KBM-7 (cell line): ENCODE results near the gene ZNF839.
A peak's percentile ranks its signal among the peaks of the same experiment; 100 is the strongest.
"Not testable (repeated sequence)": the region's sequence is repeated elsewhere in the genome, so short reads cannot be mapped to it uniquely, and the experiment has no call there.

Source experiments
- DNase-seq: peaks from one replicate; pipeline ENCODE4 v3.0.0-alpha.2; 2015
- in situ Hi-C: fragments of 300-500 bp; cut with MboI; formaldehyde crosslinking; loops from 2 replicates; pipeline ENCODE4 v1.14.3; 2020; ENCODE audit warnings: low sequenced_read_pairs, low pct_unique_long_range_greater_than_20kb, mixed read lengths

ZNF839 gene

DNA sequence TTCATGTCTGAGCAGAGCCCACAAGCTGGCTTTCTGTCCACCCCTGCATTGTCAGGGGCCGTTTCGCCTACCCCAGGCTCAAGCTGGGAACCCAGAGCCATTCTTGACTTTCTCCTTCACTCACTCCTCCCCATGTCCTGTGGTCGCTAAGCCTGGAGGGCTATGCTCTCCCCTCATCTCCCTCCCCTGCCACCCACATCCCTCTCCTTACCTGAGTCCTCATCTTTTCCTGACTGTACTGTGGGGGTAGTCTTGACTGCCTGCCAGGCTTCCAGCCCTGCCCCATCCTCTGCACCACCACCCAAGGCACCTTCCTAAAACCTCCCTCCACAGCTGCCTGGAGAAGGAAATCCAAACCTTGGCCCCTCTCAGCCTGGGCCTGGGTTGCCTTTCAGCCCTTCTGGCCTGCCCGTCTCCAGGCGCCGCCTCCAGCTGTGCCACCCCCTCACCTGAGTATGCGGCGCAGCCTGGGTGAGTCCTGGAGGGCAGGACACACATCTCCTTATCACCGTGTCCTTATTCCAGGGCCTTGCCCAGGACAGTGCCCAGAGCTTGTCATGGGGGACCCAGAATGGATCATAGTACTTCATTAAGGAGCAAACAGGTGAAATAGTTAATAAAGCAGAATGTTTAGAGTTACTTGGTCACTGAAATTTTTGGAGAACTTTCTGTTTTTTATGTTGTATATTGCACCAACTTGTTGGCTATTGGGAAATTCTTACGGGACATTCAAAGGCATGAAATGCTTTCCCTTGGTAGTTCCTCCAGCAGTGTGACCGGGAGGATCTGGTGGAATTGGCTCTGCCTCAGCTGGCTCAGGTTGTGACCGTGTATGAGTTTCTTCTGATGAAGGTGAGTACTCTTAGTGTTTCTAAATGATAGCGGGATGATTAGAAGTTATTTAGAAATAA, 14.5 kb downstream of the ZNF839 start:
- in situ Hi-C loops = no loop called here
- no peak for DNase-seq

DNA sequence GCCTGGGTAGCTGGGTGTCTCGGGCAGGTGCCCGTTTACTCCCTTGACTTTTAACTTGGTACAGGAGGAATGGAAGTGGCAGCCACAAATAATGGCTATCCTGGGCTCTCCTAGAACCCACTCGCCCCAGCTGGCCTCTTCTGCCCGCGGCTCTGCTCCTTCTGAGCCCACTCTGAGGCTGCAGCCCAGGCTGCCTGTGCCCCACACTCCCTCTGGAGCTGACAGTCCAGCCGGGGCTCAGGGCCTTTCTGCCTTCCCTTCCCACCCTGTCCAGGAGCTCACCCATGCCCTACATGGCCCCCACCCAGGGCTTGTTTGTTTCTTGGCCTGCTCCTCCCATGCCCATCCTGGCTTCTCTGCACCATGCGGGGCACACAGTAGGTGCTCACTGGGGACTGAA, 15.6 kb downstream of the ZNF839 start:
- DNase-seq = no peak
- in situ Hi-C loops = no loop called here

DNA sequence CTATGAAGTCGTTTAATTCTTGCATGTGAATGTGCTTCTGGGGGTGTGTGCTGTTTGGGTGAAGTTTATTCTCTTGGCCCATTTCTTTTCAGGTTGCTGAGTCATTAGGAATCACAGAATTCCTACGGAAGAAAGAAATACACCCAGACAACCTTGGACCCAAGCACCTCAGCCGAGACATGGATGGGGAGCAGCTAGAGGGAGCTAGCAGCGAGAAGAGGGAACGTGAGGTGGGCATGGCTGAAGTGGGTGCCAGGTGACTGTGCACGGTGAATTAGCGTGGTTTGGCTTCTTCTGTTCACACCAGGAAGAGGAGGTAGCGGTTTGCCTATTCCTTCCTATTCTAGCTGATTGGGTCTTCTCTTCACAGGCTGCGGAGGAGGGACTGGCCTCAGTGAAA, 19.2 kb downstream of the ZNF839 start:
- in situ Hi-C loops = no loop called here
- no peak for DNase-seq

DNA sequence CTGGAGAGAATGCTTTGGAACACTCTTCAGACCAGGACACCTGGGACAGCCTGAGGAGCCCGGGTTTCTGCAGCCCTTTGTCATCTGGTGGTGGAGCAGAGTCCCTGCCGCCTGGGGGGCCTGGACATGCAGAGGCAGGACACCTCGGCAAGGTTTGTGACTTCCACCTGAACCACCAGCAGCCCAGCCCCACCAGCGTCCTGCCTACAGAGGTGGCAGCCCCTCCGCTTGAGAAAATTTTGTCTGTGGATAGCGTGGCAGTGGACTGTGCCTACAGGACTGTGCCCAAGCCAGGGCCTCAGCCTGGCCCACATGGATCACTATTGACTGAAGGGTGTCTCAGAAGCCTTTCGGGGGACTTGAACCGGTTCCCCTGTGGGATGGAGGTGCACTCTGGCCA, 22.0 kb downstream of the ZNF839 start:
- no peak for DNase-seq
- in situ Hi-C loops = no loop called here

DNA sequence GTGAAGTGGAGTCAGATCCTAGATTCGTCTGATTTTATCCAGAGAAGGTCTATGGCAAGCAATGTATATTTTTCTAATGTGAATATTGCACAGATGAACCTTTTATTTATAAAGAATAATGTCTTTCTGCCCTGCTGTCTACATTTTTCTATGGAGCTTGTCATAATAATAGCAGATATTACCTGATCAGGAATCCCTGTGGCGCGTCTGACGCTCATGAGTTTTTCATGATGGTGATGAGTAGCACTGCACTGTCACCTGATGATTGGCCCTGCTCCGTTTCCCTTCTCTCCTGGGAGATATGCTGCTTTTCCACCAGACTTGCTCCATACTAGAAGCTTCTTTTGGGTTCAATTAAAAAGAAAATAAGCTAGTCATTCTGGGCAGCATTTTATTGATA, 22.7 kb downstream of the ZNF839 start:
- DNase-seq = no peak
- in situ Hi-C loops = no loop called here

DNA sequence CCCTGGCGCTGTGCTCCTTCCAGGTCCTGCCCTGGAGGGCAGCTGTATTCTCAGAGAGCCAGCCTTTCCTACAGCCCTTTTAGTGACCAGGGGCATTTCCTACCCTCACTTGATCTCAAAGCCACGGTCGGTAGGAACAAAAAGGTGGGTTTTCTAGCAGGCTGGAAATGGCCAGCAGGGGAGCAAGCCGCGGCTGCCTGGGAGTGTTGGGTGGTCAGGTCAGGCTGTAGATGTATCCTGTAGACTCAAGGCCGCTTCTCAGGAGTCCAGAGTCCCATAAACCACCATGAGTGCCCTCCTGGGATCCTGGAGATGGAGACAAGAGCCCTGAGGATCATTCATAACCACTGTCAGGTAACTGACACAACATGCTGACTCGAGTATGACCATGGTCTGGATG, 24.5 kb downstream of the ZNF839 start:
- in situ Hi-C loops = no loop called here
- DNase-seq = no peak

GRCh38 chr14:102344485-102344884, 24.9 kb downstream of the ZNF839 start:
- DNase-seq = no peak
- in situ Hi-C loops = no loop called here

DNA sequence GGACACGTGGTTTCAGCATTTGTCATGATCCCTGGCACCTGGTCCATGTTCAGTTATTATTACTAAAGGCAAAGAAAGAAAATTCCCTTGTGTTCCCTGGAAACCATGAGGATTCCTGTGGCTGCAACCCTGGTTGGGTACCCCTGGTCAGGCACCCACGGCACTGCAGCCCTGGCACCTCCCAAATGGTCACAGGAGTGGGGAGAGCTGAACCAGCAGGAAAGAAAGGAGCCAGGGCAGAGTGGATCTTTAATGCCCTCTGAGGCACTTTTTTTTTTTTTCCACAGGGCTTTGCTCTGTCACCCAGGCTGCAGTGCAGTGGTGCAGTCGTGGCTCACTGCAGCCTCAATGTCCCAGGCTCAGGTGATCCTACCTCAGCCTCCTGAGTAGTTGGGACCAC, 25.7 kb downstream of the ZNF839 start:
- in situ Hi-C loops = no loop called here
- DNase-seq = no peak

DNA sequence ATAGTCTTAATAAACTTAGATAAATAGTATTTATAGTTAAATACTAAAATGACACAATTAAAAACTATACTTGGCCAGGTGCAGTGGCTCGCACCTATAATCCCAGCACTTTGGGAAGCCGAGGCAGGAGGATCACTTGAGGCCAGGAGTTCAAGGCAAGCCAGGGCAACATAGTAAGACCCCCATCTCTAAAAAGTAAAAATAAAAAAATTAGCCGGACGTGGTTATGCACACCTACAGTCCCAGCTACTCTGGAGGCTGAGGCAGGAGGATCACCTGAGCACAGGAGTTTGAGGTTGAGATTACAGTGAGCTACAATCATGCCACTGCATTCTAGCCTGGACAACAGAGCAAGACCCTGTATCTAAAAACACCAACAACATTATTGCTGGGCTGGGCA, 27.1 kb downstream of the ZNF839 start:
- no peak for DNase-seq
- in situ Hi-C loops = no loop called here

DNA sequence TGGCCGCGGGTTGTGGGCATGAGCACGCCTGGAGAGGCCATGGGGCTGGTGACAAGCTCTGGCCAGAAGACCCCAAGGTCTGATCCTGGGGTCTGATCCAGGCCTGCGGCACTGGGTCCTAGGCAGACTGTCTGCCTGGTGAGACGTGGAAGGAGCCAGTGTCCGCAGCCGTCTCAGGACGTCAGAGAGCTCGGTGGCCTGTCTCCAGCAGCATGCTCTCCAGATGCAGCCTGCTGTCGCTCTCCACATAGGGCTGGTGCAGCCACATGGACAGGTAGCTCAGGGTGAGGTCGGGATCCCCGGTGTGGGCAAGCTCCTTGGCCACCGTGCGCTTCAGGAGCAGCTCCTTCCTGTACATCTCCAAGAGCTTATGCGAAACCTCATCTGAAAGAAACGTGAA, 28.8 kb downstream of the ZNF839 start:
- DNase-seq = no peak
- in situ Hi-C loops = no loop called here

DNA sequence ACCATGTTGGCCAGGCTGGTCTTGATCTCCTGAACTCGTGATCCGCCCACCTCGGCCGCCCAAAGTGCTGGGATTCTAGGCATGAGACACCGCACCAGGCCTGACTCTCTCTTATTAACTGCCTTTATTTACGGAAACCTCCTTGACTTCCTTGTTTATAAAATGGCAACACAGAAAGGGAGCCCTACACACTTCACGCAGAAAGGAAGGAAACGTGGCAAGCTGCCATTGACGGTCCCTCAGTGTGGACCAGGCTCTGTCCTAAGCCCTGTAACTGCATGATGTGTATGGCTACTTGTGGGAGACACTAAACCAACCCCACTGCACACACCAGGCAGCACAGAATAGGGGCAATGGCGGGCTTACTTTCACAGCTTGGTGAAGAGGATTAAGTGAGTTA, 31.5 kb downstream of the ZNF839 start:
- DNase-seq = no peak
- in situ Hi-C loops = no loop called here

GRCh38 chr14:102351593-102351992, 32.0 kb downstream of the ZNF839 start:
- DNase-seq, in situ Hi-C loops: not testable (repeated sequence)

GRCh38 chr14:102352213-102352612, 32.7 kb downstream of the ZNF839 start:
- in situ Hi-C loops = no loop called here

GRCh38 chr14:102353126-102353619, 33.6 kb downstream of the ZNF839 start:
- in situ Hi-C loops = no loop called here
- DNase-seq = no peak

More at GRCh38 chr14:102352213-102352612, 32.7 kb downstream of the ZNF839 start:
- DNase-seq = no peak

DNA sequence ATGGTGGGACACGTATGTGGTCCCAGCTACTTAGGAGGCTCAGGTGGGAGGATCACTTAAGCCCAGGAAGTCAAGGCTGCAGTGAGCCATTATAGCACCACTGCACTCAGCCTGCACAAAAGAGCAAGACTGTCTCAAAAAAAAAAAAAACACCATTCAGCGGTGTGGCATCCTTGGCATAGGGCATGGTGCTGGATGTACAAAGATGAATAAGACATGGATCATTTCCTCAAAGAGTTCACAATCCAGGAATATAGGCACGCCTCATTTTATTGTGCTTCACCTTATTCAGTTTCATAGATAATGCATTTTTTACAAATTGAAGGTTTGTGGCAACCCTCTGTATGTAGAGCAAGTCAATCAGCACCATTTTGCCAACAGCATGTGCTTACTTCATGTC, 36.7 kb downstream of the ZNF839 start:
- DNase-seq = no peak
- in situ Hi-C loops = no loop called here

GRCh38 chr14:102359341-102359740, 39.8 kb downstream of the ZNF839 start:
- in situ Hi-C loops = no loop called here
- DNase-seq = no peak

- in situ Hi-C loops = no loop called here
Measured at GRCh38 chr14:102360388-102360787, 40.8 kb downstream of the ZNF839 start.

GRCh38 chr14:102362084-102362483, 42.5 kb downstream of the ZNF839 start:
- no peak for DNase-seq
- in situ Hi-C loops = no loop called here

More at GRCh38 chr14:102360388-102360787, 40.8 kb downstream of the ZNF839 start:
- no peak for DNase-seq

GRCh38 chr14:102362545-102363181, 43.1 kb downstream of the ZNF839 start, which contains the start of the genes CINP and TECPR2:
Gene CINP, minus strand, starts transcription at chr14:102362890. Its CDS starts 39 bp downstream, at chr14:102362851.
Gene TECPR2, plus strand, starts transcription at chr14:102362941. Its CDS starts 13,781 bp downstream, at chr14:102376722.
- in situ Hi-C loops = no loop called here

More at GRCh38 chr14:102362545-102363181, 43.1 kb downstream of the ZNF839 start, which contains the start of the genes CINP and TECPR2:
- peak; percentile 89 for DNase-seq
